H1 (cell line): ENCODE data around the gene ANK3. TPM values are rescaled to one million over a fixed set of nuclear protein-coding genes. Genes with fewer than 3 reads are reported as not detected.

ENCODE experiments used
- GABPA ChIP-seq: IDR thresholded peaks from 2 replicates; pipeline ENCODE4 v1.6.1; 2011; ENCODE audit warnings: mild to moderate bottlenecking, low read length, moderate library complexity, borderline replicate concordance; ENCODE audit not compliant: insufficient read depth
- KDM4A ChIP-seq: IDR thresholded peaks from one replicate; pipeline ENCODE4 v1.7.1; 2012; ENCODE audit warnings: low read depth, mild to moderate bottlenecking, moderate library complexity, low read length, inconsistent platforms; ENCODE audit not compliant: severe bottlenecking
- POLR2AphosphoS5 ChIP-seq: IDR thresholded peaks from 2 replicates; pipeline ENCODE4 v1.6.1; 2011; ENCODE audit warnings: low read depth, low read length
- RXRA ChIP-seq: IDR thresholded peaks from 2 replicates; pipeline ENCODE4 v1.6.1; 2011; ENCODE audit warnings: low read depth, mild to moderate bottlenecking, low read length, moderate library complexity; ENCODE audit not compliant: insufficient read depth
- SAP30 ChIP-seq: fragments of 300-600 bp; sonication (generic); IDR thresholded peaks from 2 replicates; pipeline ENCODE4 v1.7.1; 2012; ENCODE audit warnings: low read length, moderate library complexity, mild to moderate bottlenecking, inconsistent platforms; ENCODE audit not compliant: insufficient read depth, insufficient replicate concordance
- SP2 ChIP-seq: IDR thresholded peaks from 2 replicates; pipeline ENCODE4 v1.6.1; 2012; ENCODE audit warnings: mild to moderate bottlenecking, low read length, inconsistent platforms
- TCF12 ChIP-seq: IDR thresholded peaks from 2 replicates; pipeline ENCODE4 v1.6.1; 2011; ENCODE audit warnings: low read depth, mild to moderate bottlenecking, low read length
- polyA plus RNA-seq, 7 experiments: library from polyadenylated mRNA; depleted of rRNA in 3 of 7; stranded (reverse) in 5 of 7; unstranded in 2 of 7; fragments of >200 nt in 5 of 7; fragments of 200-250 nt in 2 of 7; gene quantifications; 1 replicate in 5 of 7; 2 replicates in 1 of 7; 4 replicates in 1 of 7; pipeline versions ENCODE4 v1.2.1 to v1.2.3, GENCODE V29; 2011 to 2013; ENCODE audit warnings: missing spikeins in 2 of 7, mixed read lengths in 2 of 7
- total RNA-seq: library from RNA; stranded (reverse); fragmentation: NEBNext Ultra II Directional; extraction: Animal tissue kit (Norgen Biotek cat#: 25700); gene quantifications from 2 replicates; pipeline ENCODE4 v1.2.1, GENCODE V29; 2021
- TF ChIP-seq, protein P1 (sequence below), 3 experiments: IDR thresholded peaks; 1 replicate in 2 of 3; 2 replicates in 1 of 3; pipeline versions ENCODE4 v1.5.1 to v1.6.1; 2011; ENCODE audit warnings: low read length in 3 of 3, mild to moderate bottlenecking in 3 of 3, inconsistent platforms in 2 of 3, low read depth in 1 of 3, moderate library complexity in 1 of 3; ENCODE audit not compliant: insufficient read depth in 1 of 3; ENCODE audit errors: control extremely low read depth in 1 of 3

ANK3 gene
- total and polyA plus RNA-seq, 2 of the 8 experiments (the other 6 are each of a cell fraction or from before 2014, with no cell fraction given), result 18.1 to 67.9 TPM

DNA sequence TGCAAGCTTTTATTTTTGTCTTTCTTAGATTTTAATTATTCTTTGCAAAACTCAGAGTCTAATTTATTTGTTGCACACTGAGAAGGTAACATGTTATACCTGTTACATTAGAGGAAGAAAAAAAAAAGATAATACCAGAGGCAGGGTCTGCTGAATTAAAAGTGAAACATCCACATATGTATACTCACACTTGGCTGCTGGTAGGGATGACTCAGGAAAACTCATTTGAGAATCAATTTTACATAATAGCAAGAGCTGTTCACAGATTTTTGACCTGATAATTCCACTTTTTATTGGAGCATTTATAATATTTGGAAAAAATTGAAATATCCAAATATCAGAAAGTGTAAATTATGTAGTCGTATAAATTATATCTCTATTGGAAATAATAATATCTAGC is 405.3 kb downstream of the ANK3 start (continued):
- TF ChIP-seq, protein P1, sequence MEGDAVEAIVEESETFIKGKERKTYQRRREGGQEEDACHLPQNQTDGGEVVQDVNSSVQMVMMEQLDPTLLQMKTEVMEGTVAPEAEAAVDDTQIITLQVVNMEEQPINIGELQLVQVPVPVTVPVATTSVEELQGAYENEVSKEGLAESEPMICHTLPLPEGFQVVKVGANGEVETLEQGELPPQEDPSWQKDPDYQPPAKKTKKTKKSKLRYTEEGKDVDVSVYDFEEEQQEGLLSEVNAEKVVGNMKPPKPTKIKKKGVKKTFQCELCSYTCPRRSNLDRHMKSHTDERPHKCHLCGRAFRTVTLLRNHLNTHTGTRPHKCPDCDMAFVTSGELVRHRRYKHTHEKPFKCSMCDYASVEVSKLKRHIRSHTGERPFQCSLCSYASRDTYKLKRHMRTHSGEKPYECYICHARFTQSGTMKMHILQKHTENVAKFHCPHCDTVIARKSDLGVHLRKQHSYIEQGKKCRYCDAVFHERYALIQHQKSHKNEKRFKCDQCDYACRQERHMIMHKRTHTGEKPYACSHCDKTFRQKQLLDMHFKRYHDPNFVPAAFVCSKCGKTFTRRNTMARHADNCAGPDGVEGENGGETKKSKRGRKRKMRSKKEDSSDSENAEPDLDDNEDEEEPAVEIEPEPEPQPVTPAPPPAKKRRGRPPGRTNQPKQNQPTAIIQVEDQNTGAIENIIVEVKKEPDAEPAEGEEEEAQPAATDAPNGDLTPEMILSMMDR (IDR thresholded peaks at IDR 0.05; ENCODE audit: control extremely low read depth in 1 of 3, insufficient read depth in 1 of 3, low read depth in 1 of 3, low read length in 3 of 3), result no peak
- no peak for TF ChIP-seq SP2
- no peak for TF ChIP-seq POLR2AphosphoS5
- no peak for TF ChIP-seq TCF12
- no peak for TF ChIP-seq KDM4A
- TF ChIP-seq SAP30, result no peak
- no peak for TF ChIP-seq RXRA
- TF ChIP-seq GABPA, result no peak
